Limb (tissue), 2 donors: ENCODE measurements around the gene PRDM7.

Source experiments
- DNase-seq, 2 donors: peaks; one replicate each; pipeline ENCODE4 v3.0.0-alpha.2; 2016; ENCODE audit errors: extremely low spot score in 2 of 2

Gene PRDM7

GRCh38 chr16:90037276-90037675 is 39.9 kb downstream of the PRDM7 start:
- no peak for DNase-seq

GRCh38 chr16:90035902-90036301 is 41.2 kb downstream of the PRDM7 start:
- no peak for DNase-seq

- no peak for DNase-seq
Observed at GRCh38 chr16:90034504-90034903, 42.6 kb downstream of the PRDM7 start.

GRCh38 chr16:90033387-90033786 is 43.7 kb downstream of the PRDM7 start:
- no peak for DNase-seq

- peak in 1 of 2 donors; percentile 42 for DNase-seq
Observed at GRCh38 chr16:90032674-90033331, 44.3 kb downstream of the PRDM7 start.

- DNase-seq, result no peak
Observed at GRCh38 chr16:90031931-90032673, 45.0 kb downstream of the PRDM7 start.

GRCh38 chr16:90031186-90031930 is 45.8 kb downstream of the PRDM7 start:
- DNase-seq, result no peak

GRCh38 chr16:90028985-90029384 is 48.1 kb downstream of the PRDM7 start:
- no peak for DNase-seq

- DNase-seq, result no peak
Observed at GRCh38 chr16:90027611-90028010, 49.5 kb downstream of the PRDM7 start.

GRCh38 chr16:90026135-90026534 is 51.0 kb downstream of the PRDM7 start:
- no peak for DNase-seq

GRCh38 chr16:90023078-90023447 is 54.1 kb downstream of the PRDM7 start:
- no peak for DNase-seq

GRCh38 chr16:90022209-90023077 is 54.7 kb downstream of the PRDM7 start:
- DNase-seq, result peak; percentile 88 to 94

- DNase-seq, result no peak
Observed at GRCh38 chr16:90020838-90021382, 56.2 kb downstream of the PRDM7 start.

- DNase-seq, result no peak
Observed at GRCh38 chr16:90020260-90020837, 56.8 kb downstream of the PRDM7 start.

- peak in 1 of 2 donors; percentile 76 for DNase-seq
Observed at GRCh38 chr16:90019543-90020259, 57.4 kb downstream of the PRDM7 start.

- DNase-seq, result peak in 1 of 2 donors; percentile 64
Observed at GRCh38 chr16:90018652-90019542, 58.2 kb downstream of the PRDM7 start, which contains the start of gene DBNDD1. Gene DBNDD1, minus strand, starts transcription at chr16:90019456. Its CDS starts 115 bp downstream, at chr16:90019341.

- DNase-seq, result no peak
Observed at GRCh38 chr16:90018297-90018651, 58.9 kb downstream of the PRDM7 start.

- DNase-seq, result no peak
Observed at GRCh38 chr16:90016339-90016950, 60.7 kb downstream of the PRDM7 start.
